GM11168 (cell line): ENCODE measurements around the gene CASZ1.

ENCODE experiments used
- in situ Hi-C: fragments of 300-500 bp; cut with MboI; formaldehyde crosslinking; loops from one replicate; pipeline ENCODE4 v1.12.0; 2022; ENCODE audit warnings: low sequenced_read_pairs; ENCODE audit not compliant: unreplicated experiment

The CASZ1 gene

DNA sequence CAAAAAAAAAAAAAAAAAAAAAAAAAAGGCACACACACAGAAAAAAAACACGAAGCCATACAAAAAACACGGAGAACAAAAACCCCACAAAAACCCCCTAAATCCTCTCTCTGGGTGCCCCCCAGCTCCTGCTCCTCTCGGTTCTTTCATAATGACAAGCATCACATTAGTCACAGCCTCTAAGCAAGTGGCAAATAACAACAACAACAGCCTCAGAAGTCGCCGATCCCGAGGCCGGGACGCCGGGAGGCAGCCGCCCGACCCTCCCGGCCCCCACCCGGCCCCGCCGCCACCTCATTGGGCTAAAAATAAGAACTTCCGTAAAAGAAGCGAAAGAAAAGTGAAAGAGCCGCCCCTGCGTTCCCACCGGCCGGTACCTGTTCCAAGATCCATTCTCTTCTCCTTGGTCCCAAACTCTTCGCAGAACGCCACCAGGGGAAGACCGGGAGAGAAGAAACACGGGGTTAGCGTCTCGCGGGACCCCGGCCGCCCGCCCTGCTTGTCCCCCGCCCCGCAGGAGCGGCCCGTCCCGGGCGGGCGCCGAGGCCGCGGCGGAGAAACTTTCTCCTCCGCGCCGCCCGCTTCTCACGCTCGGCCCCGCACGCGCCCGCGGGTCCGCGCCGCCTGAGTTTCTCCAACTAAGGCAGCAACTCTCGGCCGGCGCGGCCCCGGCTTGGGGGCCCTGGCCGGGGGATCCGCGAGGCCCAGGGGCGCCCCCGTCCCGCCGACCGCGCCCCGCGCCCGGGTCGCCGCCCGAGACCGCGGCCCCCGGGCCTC, 102.8 kb downstream of the CASZ1 start:
- in situ Hi-C loops: loop anchor here (10.0 kb wide), 1 partner anchor 199 kb away; no protein-coding TSS in a partner anchor

- in situ Hi-C loops: loop anchor here (10.0 kb wide), 1 partner anchor 198 kb away; no protein-coding TSS in a partner anchor
Observed at GRCh38 chr1:10693152-10693496, 103.3 kb downstream of the CASZ1 start.

- in situ Hi-C loops: loop anchor here (10.0 kb wide), 1 partner anchor 198 kb away; no protein-coding TSS in a partner anchor
Observed at GRCh38 chr1:10692401-10693021, 103.9 kb downstream of the CASZ1 start.

DNA sequence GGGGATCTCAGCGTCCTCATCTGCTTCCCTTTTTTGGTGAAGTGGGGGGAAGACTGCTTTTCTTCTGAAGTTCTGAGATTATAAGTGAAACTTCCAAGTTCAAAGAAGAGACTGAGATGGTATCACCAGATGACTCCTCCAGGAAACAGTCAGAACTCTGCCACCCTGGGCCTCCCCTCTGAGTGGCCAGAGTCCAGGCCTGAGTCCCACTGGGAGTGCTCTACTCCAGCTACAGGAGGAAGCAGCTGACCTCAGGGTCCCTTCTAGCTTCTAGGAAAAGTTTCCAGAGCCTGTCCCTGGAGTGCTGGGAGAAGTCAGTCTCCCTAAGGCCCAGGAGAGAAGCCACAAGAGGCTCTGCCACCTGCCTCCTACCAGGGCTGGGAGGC, 104.7 kb downstream of the CASZ1 start:
- in situ Hi-C loops: loop anchor here (10.0 kb wide), 1 partner anchor 197 kb away; no protein-coding TSS in a partner anchor

- in situ Hi-C loops: loop anchor here (10.0 kb wide), 1 partner anchor 196 kb away; no protein-coding TSS in a partner anchor
Observed at GRCh38 chr1:10691075-10691739, 105.2 kb downstream of the CASZ1 start.

DNA sequence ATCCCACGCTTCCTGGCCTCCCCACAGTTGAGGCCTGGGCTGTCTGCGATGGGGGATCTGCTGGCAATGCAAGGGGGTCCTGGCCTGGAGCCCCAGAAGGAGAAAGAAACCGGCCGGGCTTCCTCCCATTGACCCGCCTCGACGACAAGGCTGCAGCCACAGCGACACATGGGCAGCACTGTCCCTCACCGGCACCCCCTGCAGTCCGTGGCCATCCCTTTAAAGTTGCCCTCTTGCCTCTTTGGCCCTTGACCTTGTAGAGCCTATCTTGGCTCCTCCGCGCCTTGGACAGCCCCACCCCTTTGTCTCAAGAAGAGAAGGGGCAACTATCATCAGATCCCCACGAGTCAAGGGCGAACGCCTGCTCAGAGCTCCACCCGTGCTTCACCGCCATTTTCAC, 106.0 kb downstream of the CASZ1 start:
- in situ Hi-C loops: loop anchor here (10.0 kb wide), 1 partner anchor 196 kb away; no protein-coding TSS in a partner anchor

- in situ Hi-C loops: no loop called here
Observed at GRCh38 chr1:10688409-10688786, 108.0 kb downstream of the CASZ1 start.

DNA sequence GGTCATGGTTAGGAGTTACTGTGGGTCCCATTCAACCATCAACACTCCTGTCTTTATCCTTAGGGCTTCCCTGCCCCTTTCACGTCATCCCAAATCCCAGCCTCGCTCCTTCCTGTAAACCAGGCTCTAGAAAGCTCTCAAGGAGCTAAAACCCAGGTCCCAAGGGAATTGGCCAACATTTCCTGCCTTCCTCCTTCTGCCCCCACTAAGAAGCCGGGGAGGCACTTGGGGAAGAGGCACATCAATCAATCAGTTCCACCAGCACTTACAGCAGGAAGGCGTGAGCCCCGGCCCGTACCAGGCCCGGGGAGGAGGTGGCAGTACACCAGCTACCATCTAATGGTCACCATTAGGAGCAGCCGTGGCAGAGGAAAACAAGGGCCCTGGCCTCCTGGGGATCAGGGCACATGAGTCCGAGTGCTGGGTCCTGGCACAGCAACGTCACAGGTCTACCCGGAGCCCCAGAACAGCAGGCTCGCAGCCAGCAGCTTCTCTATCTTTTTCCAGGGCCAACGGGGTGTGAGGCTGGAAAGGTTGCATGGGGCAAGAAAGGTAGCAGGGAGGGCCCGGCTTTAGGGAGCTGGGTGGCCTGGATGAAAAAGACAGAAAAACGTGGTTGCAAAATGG, 108.6 kb downstream of the CASZ1 start:
- in situ Hi-C loops: no loop called here

GRCh38 chr1:10687251-10687651, 109.2 kb downstream of the CASZ1 start:
- in situ Hi-C loops: no loop called here

GRCh38 chr1:10686404-10687040, 109.9 kb downstream of the CASZ1 start:
- in situ Hi-C loops: no loop called here

DNA sequence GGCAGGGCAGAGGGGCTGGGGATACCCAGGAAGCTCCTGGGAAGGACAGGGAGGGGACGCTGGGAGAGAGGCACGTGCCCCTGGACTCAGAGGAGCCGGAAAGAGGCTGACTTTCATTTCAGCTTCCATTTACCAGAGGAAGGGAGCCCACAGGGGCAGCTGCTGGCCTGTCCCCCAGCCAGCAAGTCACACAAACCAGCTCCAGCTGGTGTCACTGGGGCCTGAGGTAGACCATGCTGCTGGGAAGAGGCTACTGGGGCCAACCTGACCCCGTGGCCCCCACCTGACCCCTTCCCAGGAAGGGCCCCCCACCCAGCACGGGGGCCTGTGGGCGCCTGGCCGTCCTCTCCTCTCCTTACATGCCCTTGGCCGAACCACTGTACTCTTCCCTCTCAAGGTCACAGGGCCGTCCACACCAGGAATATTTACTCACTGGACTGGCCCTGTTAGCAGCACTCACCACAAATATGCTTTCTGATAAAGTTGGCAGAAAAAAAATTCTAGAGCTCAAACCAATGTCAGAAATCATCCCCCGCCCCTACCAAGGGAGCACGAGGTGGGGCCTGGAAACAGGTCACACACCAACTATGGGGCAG, 110.5 kb downstream of the CASZ1 start:
- in situ Hi-C loops: no loop called here

DNA sequence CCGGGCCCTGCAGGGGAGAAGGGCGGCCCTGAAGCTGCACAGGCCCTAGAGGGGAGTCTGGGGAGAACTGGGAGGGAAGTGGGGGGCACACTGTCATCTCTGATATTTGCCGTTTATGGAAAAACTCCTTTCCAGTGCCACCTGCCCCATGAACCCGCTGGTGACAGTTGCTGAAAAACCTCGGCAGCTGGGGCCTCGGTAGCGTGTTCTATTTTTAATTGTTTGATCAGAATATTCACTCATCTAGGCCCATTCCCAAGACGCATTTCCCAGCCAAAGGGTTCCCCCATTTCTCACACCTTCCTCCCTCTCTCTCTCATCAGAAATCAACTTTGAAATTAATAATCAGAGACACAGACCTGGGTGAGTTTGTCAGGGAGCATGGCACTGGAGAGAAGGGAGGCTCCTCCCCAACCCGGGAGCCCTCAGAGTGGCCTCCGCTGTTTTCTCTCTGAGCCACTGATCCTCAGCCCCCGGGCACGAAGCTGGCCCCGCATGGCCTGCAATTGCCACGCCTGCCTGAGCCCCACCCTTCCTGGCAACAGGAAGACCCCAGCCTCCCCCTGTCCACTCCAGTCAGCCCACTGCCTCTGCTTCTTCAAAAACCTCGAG, 111.1 kb downstream of the CASZ1 start:
- in situ Hi-C loops: no loop called here

- in situ Hi-C loops: no loop called here
Observed at GRCh38 chr1:10684221-10684620, 112.2 kb downstream of the CASZ1 start.

- in situ Hi-C loops: no loop called here
Observed at GRCh38 chr1:10682449-10683309, 113.8 kb downstream of the CASZ1 start.

DNA sequence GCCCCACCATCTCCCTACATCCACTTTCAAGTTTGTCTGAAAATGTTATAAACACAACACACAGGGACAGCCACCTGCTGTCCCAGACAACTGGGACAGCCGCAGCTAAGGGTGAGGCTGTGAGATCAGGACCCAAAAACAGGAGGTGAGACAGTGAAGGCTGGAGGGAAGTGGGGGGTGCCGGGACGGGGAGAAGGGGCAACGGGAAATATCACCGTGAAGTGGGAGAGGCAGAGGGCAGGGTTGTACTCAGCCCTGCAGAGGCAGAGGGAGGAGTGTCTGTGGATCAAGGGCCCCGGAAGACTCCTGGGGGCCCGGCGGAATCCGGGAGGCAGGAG, 114.4 kb downstream of the CASZ1 start:
- in situ Hi-C loops: no loop called here

DNA sequence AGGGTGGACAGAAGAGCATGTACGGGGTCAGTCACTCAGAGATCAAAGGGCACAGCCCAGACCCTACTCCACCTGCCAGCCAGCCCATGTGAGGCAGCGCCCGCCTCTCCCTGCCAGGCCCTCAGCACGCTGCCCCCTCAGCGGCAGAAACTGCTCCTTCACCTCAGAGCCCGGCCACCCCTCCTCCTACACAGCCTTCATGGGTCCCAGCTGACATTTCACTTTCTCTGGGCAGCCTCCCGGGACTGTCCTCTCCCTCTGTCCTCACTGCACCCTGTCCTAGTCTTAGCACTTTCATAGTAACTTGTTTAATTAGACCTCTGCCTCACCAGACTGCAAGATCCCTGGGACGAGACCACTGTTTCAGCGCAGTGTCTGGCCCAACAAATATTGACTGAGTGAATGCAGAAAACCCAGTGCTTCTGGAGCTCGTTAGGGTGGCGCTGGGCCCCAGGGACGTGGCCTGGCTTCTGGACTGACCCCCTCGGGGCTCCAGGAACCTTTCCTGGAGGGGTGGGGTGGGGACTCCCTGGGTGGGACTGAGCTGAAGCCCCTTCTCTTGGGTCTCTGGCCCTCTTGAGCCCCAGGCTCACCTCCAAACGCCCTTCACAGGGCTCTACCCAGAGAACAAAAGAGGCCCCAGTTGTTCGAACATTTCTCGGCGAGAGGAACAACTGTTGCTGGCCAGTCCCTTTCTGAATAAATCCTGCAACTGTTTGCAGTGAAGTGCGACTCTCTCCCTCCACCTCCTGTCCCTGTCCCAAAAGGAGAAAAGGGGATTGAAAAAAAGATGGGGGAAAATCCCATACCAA, 114.9 kb downstream of the CASZ1 start:
- in situ Hi-C loops: no loop called here

- in situ Hi-C loops: no loop called here
Observed at GRCh38 chr1:10680487-10680886, 116.0 kb downstream of the CASZ1 start.
